ENCODE measurements around the gene ENTPD1. TPM values are rescaled to one million over a fixed set of nuclear protein-coding genes. Genes with fewer than 3 reads are reported as not detected.
"Not testable (repeated sequence)": the region's sequence is repeated elsewhere in the genome, so short reads cannot be mapped to it uniquely, and the experiment has no call there.

ENTPD1 gene
- total RNA-seq, 1 donor from 2014 or later: 1.5 TPM

DNA sequence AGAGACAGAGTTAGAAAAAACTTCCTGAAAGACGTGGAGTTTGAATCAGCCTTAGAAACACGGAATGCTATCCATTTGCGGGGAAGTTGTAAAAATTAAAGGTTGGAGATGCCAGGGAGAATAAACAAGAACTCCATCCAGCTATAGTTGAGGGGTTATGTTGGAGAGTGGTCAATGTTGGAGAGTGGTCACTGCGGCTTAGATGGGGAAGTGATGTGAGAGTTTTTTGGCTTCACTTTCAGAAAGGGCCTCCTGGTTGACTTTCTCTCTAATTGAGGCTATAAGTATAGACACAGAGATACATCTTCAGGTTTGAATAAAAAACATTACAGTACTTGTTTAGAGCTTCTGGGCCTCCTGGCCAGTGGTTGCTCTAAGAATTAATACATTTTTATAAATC, 152.5 kb downstream of the ENTPD1 start:
- H3K27ac Mint-ChIP-seq (ENCODE audit: unreplicated experiment): no peak overlapping the region

DNA sequence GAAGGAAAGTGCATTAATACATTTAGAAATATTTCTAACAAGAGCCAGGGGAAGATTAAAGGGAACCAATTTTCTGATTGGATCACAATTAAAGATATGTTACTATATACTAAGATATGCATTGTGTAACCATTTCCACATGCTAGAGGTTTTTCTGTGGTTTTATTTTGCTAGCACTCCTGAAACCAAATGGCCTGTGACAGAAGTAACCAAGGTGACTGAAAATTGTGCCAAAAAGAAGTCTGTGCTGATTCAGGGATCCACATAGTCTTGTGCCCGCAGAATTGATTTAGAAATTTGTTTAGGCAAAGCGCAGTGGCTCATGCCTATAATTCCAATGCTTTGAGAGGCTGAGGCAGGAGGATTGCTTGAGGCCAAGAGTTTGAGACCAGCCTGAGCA, 153.6 kb downstream of the ENTPD1 start:
- TF ChIP-seq, protein P1, sequence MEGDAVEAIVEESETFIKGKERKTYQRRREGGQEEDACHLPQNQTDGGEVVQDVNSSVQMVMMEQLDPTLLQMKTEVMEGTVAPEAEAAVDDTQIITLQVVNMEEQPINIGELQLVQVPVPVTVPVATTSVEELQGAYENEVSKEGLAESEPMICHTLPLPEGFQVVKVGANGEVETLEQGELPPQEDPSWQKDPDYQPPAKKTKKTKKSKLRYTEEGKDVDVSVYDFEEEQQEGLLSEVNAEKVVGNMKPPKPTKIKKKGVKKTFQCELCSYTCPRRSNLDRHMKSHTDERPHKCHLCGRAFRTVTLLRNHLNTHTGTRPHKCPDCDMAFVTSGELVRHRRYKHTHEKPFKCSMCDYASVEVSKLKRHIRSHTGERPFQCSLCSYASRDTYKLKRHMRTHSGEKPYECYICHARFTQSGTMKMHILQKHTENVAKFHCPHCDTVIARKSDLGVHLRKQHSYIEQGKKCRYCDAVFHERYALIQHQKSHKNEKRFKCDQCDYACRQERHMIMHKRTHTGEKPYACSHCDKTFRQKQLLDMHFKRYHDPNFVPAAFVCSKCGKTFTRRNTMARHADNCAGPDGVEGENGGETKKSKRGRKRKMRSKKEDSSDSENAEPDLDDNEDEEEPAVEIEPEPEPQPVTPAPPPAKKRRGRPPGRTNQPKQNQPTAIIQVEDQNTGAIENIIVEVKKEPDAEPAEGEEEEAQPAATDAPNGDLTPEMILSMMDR (IDR thresholded peaks at IDR 0.05): no peak
- peaks cover 41% of the 10 kb centered on the region for H3K27me3 Mint-ChIP-seq (ENCODE audit: unreplicated experiment)
- H3K4me3 Mint-ChIP-seq (ENCODE audit: unreplicated experiment): no peak overlapping the region
- H3K4me1 Mint-ChIP-seq (ENCODE audit: unreplicated experiment): peaks cover 12% of the 10 kb centered on the region
- H3K36me3 Mint-ChIP-seq (ENCODE audit: unreplicated experiment): no peaks in the 10 kb centered on the region
- no peak overlapping the region for H3K27ac Mint-ChIP-seq (ENCODE audit: unreplicated experiment)
- no peak for DNase-seq (ENCODE audit: extremely low spot score, unreplicated experiment)
- no peaks in the 10 kb centered on the region for H3K9me3 Mint-ChIP-seq (ENCODE audit: unreplicated experiment)

More for the DNA sequence above, 152.5 kb downstream of the ENTPD1 start:
- DNase-seq (ENCODE audit: extremely low spot score, unreplicated experiment): no peak
- H3K9me3 Mint-ChIP-seq (ENCODE audit: unreplicated experiment): no peaks in the 10 kb centered on the region
- peaks cover 12% of the 10 kb centered on the region for H3K4me1 Mint-ChIP-seq (ENCODE audit: unreplicated experiment)
- H3K4me3 Mint-ChIP-seq (ENCODE audit: unreplicated experiment): no peak overlapping the region
- peaks cover 29% of the 10 kb centered on the region for H3K27me3 Mint-ChIP-seq (ENCODE audit: unreplicated experiment)
- no peaks in the 10 kb centered on the region for H3K36me3 Mint-ChIP-seq (ENCODE audit: unreplicated experiment)
- TF ChIP-seq, protein P1 (IDR thresholded peaks at IDR 0.05): no peak

DNA sequence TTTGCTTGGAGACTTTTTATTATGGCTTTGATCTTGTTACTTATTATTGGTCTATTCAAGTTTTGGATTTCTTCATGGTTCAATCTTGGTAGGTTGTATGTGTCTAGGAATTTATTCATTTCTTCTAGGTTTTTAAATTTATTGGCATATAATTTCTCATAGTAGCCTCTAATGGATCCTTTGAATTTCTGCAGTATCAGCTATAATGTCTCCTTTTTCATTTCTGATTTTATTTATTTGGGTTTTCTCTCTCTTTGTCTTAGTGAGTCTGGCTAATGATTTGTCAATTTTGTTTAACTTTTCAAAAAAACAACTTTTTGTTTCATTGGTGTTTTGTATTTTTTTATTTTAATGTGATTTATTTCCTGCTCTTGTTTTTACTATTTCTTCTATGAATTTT, 160.1 kb downstream of the ENTPD1 start:
- not testable (repeated sequence) for H3K9me3 Mint-ChIP-seq (ENCODE audit: unreplicated experiment); DNase-seq (ENCODE audit: extremely low spot score, unreplicated experiment); H3K4me1 Mint-ChIP-seq (ENCODE audit: unreplicated experiment); H3K36me3 Mint-ChIP-seq (ENCODE audit: unreplicated experiment); H3K27ac Mint-ChIP-seq (ENCODE audit: unreplicated experiment); H3K4me3 Mint-ChIP-seq (ENCODE audit: unreplicated experiment)
- H3K27me3 Mint-ChIP-seq (ENCODE audit: unreplicated experiment): peaks cover 55% of the 10 kb centered on the region

Other genes starting within 250 kb of the ENTPD1 start
- gene SORBS1, start 194.8 kb upstream of the ENTPD1 start, total RNA-seq: 1.7 TPM in 2 replicates
- 97.3 and 111 TPM in 2 replicates for gene ALDH18A1, start 99.5 kb upstream of the ENTPD1 start, total RNA-seq
- 36.4 and 41.1 TPM in 2 replicates for gene TCTN3, start 62.2 kb upstream of the ENTPD1 start, total RNA-seq
- 0.46 TPM in 1 of 2 replicates, not detected in the other for gene CC2D2B, start 151.8 kb downstream of the ENTPD1 start, total RNA-seq

Measured in osteocyte (in vitro differentiated cells).